G401.6 (cell line): ENCODE measurements around the gene ADIPOR2.
A peak's percentile ranks its signal among the peaks of the same experiment; 100 is the strongest.

ENCODE experiments used
- FAIRE-seq: peaks from 2 replicates; lab custom pipeline; 2012; peaks lifted over from hg19 to GRCh38; lab: Jason Lieb, UNC

Gene ADIPOR2

DNA sequence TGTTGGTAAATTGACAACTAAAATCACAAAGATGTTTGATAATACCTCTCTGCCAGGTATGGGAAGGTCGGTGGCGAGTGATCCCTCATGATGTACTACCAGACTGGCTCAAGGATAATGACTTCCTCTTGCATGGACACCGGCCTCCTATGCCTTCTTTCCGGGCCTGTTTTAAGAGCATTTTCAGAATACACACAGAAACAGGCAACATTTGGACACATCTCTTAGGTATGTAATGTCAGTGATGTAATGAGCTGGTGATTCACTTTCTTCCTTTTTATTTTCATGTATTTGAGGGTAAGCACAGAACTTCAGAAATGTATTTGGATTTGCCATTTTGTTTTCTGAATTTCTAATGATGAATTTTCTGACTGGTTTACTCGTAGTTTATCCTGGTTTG lies 86.9 kb downstream of the ADIPOR2 start:
- FAIRE-seq, result no peak

DNA sequence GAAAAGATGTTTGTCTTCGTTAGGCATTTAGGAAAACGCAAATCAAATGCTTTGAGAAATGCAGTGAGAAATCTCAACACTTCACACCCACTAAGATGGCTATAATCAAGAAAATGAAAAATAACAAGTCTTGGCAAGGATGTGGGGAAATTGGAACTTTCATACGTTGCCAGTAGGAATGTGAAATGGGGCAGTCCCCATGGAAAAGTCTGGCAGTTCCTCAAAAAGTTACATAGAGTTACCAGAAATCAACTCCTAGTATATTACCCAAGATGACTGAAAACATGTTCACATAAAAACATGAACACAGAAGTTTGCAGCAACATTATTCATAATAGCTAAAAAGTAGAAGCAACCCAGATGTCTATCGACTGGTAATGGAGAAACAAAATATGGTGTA lies 88.0 kb downstream of the ADIPOR2 start:
- FAIRE-seq, result no peak

DNA sequence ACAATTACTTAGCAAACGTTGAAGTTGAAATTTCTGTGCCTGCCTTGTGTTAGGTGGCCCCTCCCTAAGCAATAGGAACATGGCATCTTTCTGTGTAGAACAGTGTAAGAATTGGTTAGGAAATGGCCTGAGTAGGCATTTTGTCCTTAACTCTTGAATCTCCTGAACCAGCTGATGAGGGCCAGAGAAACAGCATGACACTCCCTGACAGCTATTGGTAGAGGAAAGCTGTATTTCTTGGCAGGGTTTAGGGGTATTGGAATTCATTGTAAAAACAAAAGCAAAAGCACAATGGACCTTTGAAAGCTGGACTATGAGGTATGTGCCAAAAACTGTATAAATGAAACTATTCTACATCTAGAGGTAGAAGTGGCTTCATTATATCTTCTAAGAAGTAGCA lies 88.9 kb downstream of the ADIPOR2 start:
- no peak for FAIRE-seq

DNA sequence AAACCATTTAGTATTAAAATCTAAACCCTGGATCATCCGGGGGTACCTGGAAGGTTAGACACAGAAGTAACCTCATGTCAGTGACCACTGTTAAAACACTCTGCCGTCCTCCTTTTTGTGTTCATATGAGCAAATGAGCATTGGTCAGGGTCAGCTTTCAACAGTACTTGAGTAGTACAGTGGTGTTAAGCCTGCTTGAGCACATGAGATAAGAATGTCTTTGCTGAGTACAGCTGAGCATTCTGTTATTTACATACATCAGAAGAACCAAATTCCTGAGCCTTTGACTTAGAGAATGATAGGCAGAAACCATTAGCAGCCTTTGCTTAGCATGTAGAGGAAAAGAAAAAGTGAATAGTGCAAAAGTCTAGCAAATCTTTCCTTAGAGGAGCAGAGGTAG lies 90.9 kb downstream of the ADIPOR2 start:
- no peak for FAIRE-seq

DNA sequence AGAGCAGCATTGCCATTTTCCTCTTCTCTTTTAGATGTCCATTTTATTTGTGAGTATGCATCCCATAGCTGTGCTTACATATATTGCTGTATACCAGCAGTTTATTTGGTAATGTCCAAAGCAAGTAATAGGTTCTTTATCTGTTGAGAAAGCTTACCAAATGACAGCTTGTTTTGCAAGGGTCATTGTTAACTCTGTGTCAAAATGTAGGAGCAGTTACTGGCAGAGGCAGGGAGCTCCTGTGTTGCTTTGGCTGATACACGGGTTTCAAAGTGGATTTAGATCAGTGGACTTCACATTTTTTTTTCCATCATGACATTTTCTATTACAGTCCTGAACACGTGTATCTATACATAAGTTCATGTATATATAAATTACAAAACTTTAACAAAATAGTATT lies 91.3 kb downstream of the ADIPOR2 start:
- no peak for FAIRE-seq

DNA sequence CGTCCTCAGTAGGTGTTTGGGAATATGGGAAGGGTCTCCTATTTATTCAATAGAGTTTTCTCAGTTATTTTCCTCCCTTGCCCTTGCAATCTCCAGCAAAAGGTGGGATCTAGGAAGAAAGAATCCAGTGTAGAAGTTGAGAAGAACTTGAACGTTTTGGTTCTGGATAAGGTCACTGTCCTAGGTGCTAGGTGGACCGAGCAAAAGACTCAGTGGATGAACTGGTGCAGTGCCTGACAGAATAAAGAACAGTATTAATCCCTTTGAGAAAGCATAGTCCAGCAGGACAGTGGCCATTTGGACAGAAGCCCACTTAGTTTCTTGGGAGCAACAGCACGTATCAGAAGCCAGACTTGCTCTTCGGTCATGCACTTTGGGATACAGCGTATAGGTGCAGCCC lies 96.8 kb downstream of the ADIPOR2 start:
- no peak for FAIRE-seq

DNA sequence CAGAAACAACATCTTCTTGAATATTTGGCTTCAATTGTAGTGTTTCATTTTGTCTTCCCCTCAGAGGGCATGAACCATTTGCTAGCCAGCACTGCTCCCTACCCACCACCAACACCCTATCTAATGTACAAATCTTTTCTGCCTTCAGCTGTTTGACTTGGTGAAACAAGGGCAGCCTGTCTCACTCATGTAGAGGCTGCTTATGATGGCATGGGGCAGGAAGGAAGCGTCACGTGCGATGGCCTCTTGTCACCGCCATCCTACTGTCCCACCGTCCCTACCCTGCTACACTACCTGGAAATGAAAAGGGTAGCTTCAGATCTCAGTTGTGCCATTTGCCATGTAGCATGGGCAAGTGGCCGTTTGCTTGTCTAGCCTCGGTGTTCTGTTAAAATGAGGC lies 99.6 kb downstream of the ADIPOR2 start:
- FAIRE-seq, result no peak

DNA sequence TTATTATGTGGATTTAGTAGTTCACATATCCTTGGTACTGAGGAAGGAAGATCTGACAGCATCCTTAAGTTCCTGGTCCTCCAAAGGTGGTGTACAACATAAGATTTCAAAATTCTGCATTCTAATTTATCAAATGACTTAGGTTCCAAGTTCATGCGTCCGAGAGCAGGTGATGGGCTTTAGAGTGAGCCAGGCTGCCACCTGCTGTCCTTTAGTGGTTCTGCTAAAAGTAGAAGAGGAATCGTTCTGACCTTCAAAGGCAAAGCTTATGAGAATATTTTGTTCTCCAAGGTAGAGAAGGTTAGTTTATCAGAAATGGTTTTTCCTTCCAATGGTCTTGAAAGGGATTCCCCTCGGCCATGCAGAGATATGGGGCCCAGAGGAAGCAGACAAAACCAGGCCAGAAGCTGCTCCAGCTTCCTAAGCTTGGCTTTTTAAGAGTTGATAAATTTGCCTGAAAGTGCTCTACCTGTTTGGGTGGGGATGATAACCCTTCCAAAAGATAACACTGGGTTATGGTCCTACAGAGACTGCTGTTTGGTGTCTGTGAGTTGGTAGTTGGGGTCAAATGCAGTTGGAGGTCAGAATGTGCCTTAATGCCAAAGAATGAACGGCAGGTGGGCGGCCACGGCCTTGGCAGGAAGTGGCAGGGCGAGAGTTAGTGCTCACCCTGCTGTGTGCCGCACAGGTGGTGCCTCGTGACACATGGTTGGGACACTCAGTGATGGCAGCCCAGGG lies 100.4 kb downstream of the ADIPOR2 start:
- FAIRE-seq, result peak; percentile 95

DNA sequence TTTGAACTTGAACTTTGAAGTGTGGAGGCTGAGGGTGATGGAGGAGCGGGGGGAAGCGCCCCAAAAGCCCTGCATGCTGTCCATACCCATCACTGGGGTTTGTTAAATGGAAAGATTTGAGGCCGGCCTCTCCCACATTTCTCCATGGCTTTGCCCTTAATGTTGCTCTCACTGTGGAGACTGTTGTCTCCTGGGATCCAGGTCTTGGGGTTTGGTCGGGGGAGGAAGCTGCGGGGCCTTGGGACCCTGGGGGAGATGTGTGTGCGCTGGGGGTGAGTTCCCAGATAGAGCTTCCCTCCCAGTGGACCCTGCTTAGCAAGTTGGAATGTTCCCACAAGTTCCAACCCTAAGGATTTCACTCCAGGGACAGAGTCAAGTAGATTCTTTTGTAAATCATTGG lies 101.5 kb downstream of the ADIPOR2 start:
- no peak for FAIRE-seq

DNA sequence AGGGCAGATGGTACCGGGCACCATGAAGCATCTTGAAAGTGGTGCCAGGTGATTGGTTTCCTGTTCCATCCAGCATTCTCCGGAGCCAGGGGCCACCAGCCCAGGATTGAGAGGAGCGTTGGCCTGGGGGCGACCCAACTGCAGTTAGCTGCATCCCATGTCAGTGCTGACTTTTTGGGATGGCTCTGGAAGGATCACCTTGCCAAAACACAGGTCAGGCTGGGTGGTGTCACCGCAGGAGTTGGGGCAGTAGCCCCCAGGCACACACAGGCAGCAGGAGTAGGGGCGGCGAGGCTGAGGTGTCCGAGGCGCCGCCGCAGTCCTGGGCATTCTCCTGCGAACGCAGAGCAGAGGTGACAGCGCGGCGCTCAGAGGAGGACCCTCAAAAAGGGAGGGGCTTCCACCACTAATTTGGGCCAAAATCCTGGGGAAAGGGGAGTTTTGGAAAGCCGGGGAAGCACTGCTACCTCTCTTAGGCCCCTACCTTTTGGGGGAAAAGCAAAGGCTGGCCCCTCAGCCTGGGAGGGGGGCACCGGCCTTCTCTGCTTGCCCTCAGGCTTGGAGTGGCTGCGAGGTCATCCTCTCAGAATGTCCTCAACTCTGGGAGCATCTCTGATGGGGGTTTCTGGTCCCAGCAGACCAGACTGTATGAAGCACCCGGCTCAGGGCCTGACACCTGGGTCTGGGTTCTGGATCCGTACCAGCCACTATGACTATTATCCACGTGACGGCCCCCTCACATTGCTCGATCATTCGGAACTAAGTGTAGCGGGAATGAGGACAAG lies 102.7 kb downstream of the ADIPOR2 start:
- no peak for FAIRE-seq

DNA sequence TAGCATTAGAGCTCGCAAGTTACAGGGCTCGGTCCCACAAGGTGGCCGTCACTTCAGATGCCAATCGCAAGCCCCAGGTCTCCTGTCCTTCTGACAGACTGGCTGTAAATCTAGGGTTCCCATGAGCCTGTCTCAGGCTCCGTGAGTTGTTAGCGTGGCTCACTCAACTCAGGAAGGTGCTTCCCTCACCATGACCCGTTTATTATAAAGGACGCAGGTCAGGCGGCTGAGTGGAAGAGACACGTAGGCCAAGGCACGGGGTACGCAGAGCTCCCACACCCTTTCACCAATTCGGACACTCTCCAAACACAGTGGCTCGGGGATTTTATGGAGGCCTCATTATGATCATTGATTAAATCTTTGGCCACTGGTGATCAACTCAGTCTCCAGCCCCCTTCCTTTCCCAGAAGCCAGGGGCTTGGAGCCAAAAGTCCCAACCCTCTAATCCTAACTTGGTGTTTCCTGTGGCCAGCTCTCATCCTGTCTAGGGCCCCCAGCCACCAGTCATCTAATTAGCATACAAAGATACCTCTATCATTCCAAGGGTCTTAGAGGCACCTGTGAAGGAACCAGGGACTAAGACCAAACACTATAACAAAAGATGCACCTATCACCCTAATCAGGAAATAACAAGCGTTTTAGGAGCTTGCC lies 103.7 kb downstream of the ADIPOR2 start:
- no peak for FAIRE-seq

DNA sequence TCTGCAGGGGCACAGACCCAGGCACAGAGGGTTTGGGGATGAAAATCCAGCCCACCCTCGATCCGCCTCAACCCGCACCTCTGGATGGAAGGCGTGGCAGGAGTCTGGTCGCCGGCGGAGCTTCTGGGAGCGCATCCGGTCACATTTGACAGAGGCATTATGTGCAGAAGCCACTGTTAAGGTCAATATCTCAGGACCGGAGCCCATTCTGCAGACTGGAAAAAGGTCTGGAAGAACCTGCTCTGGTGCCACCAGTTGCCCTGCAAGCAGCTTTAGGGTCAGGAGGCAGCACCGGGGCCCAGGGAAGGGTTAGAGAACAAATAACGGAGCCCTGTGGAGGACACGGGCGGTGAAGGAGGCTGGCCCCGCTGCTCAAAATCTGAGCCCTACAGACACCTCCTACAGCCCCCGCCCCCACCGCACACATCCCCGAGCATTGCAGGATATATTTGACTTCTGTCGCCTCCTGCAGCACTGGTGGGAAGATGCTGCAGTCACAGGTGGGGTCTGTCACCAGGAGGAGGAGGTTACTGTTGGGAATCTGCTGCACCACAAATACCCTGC lies 104.4 kb downstream of the ADIPOR2 start:
- no peak for FAIRE-seq

DNA sequence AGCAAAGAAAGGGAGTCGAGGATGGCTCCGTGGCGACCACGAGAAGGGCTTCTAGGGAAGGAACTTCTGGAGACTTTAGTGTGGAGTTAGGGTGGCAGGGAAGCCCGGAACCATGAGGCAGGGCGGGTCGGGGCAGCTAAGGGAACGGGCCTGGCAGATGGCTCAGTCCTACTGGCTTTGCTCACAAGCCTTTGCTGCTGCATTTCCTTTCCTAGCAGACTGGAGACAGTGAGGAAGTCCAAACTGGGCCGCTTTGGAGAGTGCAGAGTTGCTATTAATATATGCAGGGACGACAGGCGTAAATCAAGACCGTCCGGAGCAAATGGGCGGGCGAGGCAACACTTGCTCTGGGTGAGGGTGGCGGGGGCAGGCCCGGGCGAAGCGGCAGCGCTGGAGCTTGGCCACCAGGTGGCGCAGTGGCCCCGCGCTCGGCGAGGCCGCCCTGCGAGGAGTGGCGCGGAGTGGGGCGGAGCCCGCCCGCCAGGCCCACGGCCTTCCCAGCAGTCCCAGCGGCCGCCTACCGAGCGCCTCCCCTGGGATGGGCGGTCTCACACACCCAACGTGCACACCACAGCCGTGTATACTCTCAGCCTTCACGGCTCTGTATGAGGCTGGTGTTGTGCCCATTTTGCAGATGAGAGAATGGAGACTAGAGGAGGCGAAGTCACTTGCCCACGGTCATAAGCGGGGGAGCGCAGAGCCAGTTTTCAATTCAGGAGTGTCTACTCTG lies 105.1 kb downstream of the ADIPOR2 start:
- FAIRE-seq, result no peak

DNA sequence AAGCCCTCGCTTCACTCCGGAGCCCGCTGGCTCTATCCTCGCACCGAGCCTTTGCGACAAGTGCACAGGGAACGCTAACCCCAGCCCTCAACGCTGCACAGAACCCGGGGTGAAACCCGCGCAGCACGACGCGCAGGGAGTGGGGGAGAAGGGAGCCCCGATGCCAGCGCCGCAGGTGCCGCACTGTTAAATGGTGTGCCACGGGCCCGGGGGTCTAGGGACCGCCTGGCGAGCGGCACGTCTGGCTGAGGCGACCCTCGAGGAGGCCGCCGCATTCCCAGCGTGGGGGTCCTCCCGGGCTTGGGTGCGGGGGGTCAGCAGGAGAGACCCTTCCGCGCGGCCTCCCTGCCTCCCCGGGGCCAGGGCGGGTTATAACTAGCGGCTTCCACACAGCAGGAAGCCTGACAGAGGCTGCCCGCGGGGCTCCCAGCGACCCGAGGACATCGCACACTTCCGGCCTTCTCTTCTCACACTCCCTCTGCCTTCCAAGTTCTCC lies 105.7 kb downstream of the ADIPOR2 start:
- no peak for FAIRE-seq

DNA sequence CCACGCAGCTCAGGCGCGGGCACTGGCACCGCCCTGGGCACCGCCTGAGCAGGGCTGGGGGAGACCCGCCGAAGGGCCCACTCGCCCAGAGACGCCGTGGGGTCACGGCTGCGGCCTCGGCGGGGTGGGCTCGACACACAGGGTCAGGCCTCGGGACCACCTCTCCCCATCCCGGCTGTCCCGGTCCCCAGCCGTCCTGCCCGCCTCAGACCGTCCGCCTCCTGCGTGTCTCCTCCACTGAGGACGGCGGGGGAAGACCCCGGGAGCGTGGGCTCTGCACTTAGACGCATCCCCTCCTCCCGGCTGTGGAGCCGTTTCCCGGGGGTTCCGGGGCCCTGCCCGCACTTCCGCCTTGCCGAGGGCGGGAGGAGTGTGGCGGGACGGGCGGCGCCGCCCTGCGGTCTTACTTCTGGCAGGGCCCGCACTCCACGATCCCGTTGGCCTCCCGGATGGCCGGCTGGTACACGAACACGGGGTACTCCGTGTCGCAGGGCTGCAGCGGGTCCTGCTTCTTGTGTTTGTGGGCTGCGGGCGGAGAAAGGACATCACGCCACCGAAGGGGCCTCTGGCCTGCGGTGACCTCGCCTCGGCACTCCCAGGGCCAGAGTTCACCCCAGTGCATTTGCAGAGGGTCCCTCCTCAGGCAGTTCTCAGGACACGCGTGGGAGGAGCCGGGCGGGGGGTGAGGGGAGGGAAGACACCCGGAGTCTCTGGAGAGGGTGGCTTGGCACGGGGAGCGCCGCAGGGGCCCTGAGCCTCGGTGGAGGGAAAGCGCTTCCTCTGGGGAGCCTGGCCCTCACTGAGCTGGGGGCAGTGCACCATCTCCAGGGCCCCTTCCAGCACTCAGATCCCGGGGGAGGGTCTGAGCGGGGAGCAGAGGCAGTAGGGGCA lies 106.4 kb downstream of the ADIPOR2 start:
- FAIRE-seq, result no peak

DNA sequence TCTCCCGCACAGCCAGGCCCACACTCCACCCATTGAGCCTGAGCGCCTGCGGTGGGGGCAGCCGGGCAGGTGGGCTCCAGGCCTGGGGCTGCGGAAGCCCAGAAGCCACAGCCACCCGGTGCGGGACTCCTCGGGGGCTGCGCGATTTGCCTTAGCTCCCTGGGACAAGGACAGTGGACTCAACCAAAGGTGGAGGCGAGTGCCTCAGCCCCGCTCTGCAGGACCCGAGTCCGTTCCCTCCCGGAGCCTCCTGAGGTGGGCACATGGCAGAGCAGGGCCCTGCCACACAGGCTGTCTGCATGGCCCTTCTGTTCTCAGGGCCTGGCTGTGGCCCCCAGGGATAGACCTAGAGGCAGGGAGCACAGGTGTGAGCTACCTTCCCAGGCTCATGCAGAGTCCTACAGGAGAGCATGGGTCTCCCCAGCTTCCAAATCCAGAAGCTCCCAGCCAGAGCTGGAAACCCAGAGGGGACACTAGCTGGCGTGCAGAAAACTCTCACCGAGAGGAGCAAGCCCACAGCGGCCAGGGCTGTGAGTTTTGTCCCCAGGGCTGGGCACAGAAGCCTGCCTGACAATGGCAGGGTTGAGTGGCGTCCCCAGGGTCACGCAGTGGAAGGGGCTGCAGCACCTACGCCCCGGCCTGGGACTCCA lies 107.2 kb downstream of the ADIPOR2 start:
- FAIRE-seq, result no peak

DNA sequence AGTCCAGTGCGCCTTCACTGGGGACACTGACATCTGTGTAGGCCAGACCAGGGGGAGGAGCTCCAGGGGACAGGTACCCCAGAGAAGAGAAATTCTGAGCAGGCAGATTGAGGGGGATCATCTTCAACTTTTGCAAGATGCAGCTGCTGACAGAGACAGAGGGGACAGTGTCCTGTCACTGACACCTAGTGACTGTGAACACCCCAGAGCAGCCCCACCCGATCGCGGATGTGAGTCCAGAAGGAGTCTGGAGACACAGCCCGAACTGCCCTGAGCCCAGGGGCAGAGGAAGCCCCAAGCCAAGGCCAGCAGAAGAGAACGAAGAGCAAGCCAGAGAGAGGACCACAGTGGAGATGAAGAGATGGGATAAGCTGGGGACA lies 107.8 kb downstream of the ADIPOR2 start:
- FAIRE-seq, result no peak

DNA sequence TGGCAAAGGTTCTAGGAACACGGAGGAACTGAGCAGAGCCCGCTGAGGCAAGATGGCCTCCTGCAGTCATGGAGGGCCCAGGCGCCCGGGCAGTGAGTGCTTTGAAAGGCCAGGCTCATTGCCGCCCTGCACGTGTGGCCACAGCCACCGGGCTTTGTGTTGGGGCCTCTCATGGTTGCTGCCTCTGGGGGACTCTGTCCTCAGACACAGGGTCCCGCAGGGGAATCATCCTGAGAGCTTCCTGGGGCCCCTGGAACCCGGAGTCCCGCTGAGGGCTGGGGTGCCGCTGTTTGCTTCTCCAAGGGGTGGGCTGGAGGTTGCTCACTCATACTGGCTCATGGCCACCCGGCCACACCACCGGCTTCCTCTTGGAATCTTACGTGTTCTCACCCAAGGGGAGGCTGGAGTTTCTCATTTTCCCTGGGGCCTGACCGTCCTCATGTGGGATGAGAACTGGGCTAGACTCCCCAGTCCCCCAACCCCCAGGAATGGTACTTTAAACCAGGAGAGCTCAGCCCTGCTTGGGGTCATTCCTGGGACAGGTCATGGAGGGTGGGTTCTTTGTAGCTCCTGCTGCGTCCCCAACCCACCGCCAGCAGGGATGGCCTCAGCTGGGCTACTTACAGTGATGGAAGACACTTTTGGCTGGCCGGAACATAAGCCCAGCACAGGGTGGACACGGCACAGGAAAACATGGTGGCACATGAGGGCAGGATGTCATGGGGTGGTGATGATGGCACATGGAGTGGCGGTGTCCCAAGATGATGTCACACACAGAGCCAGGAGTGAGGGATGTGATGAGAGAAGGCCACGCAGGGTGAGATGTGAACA lies 108.4 kb downstream of the ADIPOR2 start:
- FAIRE-seq, result no peak

DNA sequence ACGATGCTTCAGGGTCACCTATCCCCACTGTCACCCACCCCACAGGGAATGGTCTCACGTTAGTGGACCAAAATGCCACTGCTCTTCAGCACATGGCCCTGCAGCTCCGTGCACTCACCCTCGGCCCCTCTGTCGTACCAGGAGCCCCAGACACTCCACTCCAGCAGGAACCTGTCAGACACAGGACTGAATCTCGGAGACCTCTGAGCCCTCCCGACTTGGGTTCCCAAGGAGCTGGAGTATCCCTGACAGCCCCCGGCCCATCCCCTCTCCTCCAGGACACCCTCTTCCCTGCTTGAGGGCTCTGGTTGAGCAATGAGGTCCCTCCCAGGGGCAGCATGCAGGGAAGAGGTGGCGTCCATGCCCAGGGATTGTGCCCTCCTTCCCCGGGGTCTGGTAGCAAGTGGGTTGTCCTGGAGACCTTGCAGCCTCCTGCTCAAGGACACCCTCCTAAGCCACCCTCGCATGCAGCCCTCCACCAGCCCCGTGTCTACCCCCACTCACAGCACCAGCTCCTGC lies 109.1 kb downstream of the ADIPOR2 start:
- no peak for FAIRE-seq
